Measurements from ENCODE around the gene ADAMTS2. TPM values are rescaled to one million over a fixed set of nuclear protein-coding genes. Genes with fewer than 3 reads are reported as not detected.

Gene ADAMTS2
- total and polyA plus RNA-seq, 2 of the 8 experiments (the other 6 are each of a cell fraction or from before 2014, with no cell fraction given), result 6.6 to 7.3 TPM

GRCh38 chr5:179167871-179168451, 177.3 kb downstream of the ADAMTS2 start:
- H3K23me2 ChIP-seq (ENCODE audit: low read depth, low read length), result no peaks in the 10 kb centered on the region; the same call in 1 of the 2 replicates
- no peak overlapping the region for H3K56ac ChIP-seq (replicated peaks; ENCODE audit: insufficient read length, low read depth, low read length)
- no peak overlapping the region for H2AFZ ChIP-seq (ENCODE audit: low read length)
- no peak overlapping the region for H3K9ac ChIP-seq (replicated peaks in 1 of 4; ENCODE audit: extremely low read depth in 1 of 4, low read depth in 3 of 4, low read length in 3 of 4)
- H4K20me1 ChIP-seq (replicated peaks in 1 of 2; ENCODE audit: control insufficient read depth in 1 of 2, insufficient read depth in 2 of 2, low read length in 2 of 2), result no peaks in the 10 kb centered on the region
- no peak overlapping the region for H4K5ac ChIP-seq (ENCODE audit: insufficient read length, low read depth, low read length)
- no peak overlapping the region for H2BK120ac ChIP-seq (replicated peaks; ENCODE audit: low read depth, low read length)
- ChIA-PET POLR2A (ENCODE audit: partially characterized antibody) (no interaction called here), CTCF (ENCODE audit: partially characterized antibody) (interaction anchor here (0.6 to 7.4 kb wide), 28 partner anchors 7 to 385 kb away, joined by 3 to 94 read pairs (median 3); no protein-coding TSS in a partner anchor)
- H3K79me2 ChIP-seq (ENCODE audit: control insufficient read depth in 1 of 2, insufficient read depth in 2 of 2, low read length in 2 of 2), result no peaks in the 10 kb centered on the region
- no peak overlapping the region for H3K4me2 ChIP-seq (ENCODE audit: insufficient read depth in 1 of 2, low read depth in 2 of 2, low read length in 2 of 2)
- no peaks in the 10 kb centered on the region; a peak in 1 of 7 replicates for H3K4me1 ChIP-seq (replicated peaks in 1 of 4; ENCODE audit: control insufficient read depth in 3 of 4, insufficient read depth in 4 of 4, low read length in 3 of 4)
- no peak for FAIRE-seq
- H2BK20ac ChIP-seq (ENCODE audit: low read length), result no peak overlapping the region
- H2BK15ac ChIP-seq (ENCODE audit: low read length), result no peak overlapping the region
- no peak overlapping the region for H3K27ac ChIP-seq (ENCODE audit: low read depth, low read length)
- 0 out of 4 replicates have a peak, but pooled peaks cover 0 to 2% of the 10 kb centered on the region in 2 experiments for H3K9me3 ChIP-seq (ENCODE audit: insufficient read depth in 2 of 2, low read depth in 1 of 2, low read length in 1 of 2)
- H2BK5ac ChIP-seq (ENCODE audit: low read depth, low read length), result no peak overlapping the region
- H3K36me3 ChIP-seq (ENCODE audit: control insufficient read depth in 2 of 4, insufficient read depth in 4 of 4, low read length in 3 of 4), result no peaks in the 10 kb centered on the region
- no peak overlapping the region for H3K4ac ChIP-seq (replicated peaks; ENCODE audit: insufficient read length, low read depth, low read length)
- no peak overlapping the region for H3K18ac ChIP-seq (ENCODE audit: extremely low read depth, low read length)
- no peaks in the 10 kb centered on the region; a peak in 1 of 7 replicates for H3K27me3 ChIP-seq (replicated peaks in 1 of 4; ENCODE audit: control insufficient read depth in 3 of 4, extremely low read depth in 1 of 4, insufficient read depth in 3 of 4, low read length in 3 of 4)
- 88% methylated on average over 11 of the region's 12 CpGs; no CpG with 5 or more reads in 1 of the 2 experiments for WGBS, 2 experiments (ENCODE audit: extremely low coverage in 1 of 2, insufficient coverage in 1 of 2, insufficient read length in 1 of 2, insufficient replicate concordance in 2 of 2, low coverage in 1 of 2, low lambda C conversion rate in 2 of 2, missing lambda C conversion rate in 1 of 2)
- H3K4me3 ChIP-seq (ENCODE audit: extremely low read depth in 1 of 4, insufficient read depth in 2 of 4, low read depth in 3 of 4, low read length in 4 of 4), result no peak overlapping the region
- no peak overlapping the region for H2BK12ac ChIP-seq (ENCODE audit: low read depth, low read length)
- DNase-seq (ENCODE audit: low read depth in 1 of 2, low spot score in 2 of 2), result peak in 1 of 2 experiments; percentile 42
- no peaks in the 10 kb centered on the region for H3K79me1 ChIP-seq (ENCODE audit: low read depth, low read length)
- no peak overlapping the region for H3K14ac ChIP-seq (ENCODE audit: insufficient read length)
- no peak overlapping the region for H3K23ac ChIP-seq (ENCODE audit: insufficient read length)
- no peak overlapping the region for H2AK5ac ChIP-seq (ENCODE audit: low read depth, low read length)
- no peak overlapping the region for H4K91ac ChIP-seq (replicated peaks; ENCODE audit: insufficient read length, low read length)
- no peak overlapping the region; the same call in 1 of the 2 replicates for H4K8ac ChIP-seq (ENCODE audit: extremely low read depth, insufficient read depth, low read length)
- no peak for TF ChIP-seq SIRT6 (IDR thresholded peaks at IDR 0.05; ENCODE audit: low read length)
- TF ChIP-seq JUND (IDR thresholded peaks at IDR 0.05; ENCODE audit: low read length), result no peak
- no peak for TF ChIP-seq BACH1 (IDR thresholded peaks at IDR 0.05; ENCODE audit: low read length)
- TF ChIP-seq CBX5 (IDR thresholded peaks at IDR 0.05; ENCODE audit: low read depth, low read length), result no peak
- TF ChIP-seq GABPA (IDR thresholded peaks at IDR 0.05; ENCODE audit: borderline replicate concordance, insufficient read depth, low read length), result no peak
- no peak for TF ChIP-seq NANOG (IDR thresholded peaks at IDR 0.05; ENCODE audit: insufficient read depth, low read depth, low read length, poor library complexity, severe bottlenecking)
- no peak for TF ChIP-seq MAX (IDR thresholded peaks at IDR 0.05)
- TF ChIP-seq SIX5 (IDR thresholded peaks at IDR 0.05; ENCODE audit: low read depth, low read length), result no peak
- TF ChIP-seq RXRA (IDR thresholded peaks at IDR 0.05; ENCODE audit: insufficient read depth, low read depth, low read length), result no peak
- TF ChIP-seq TBP (IDR thresholded peaks at IDR 0.05; ENCODE audit: low read depth, low read length), result no peak
- no peak for TF ChIP-seq RAD21 (IDR thresholded peaks at IDR 0.05 in 1 of 2, conservative IDR thresholded peaks at IDR 0.05 in 1 of 2; ENCODE audit: low read depth in 2 of 2, low read length in 2 of 2)
- TF ChIP-seq RFX5 (IDR thresholded peaks at IDR 0.05; ENCODE audit: borderline replicate concordance, low read depth, low read length), result no peak
- no peak for TF ChIP-seq TCF12 (IDR thresholded peaks at IDR 0.05; ENCODE audit: low read depth, low read length)
- TF ChIP-seq KDM1A (IDR thresholded peaks at IDR 0.05; ENCODE audit: borderline replicate concordance, low read length), result no peak
